H1 (cell line): Measurements from ENCODE around the gene DAPK2. TPM values are rescaled to one million over a fixed set of nuclear protein-coding genes. Genes with fewer than 3 reads are reported as not detected.
A peak's percentile ranks its signal among the peaks of the same experiment; 100 is the strongest.

ENCODE experiments used
- RAD21 ChIP-seq, 2 experiments: IDR thresholded peaks in 1 of 2; conservative IDR thresholded peaks in 1 of 2; 2 replicates each; pipeline ENCODE4 v1.6.1; 2011; ENCODE audit warnings: low read depth in 2 of 2, low read length in 2 of 2, improper control_type of control experiment in 1 of 2, inconsistent platforms in 1 of 2, mild to moderate bottlenecking in 1 of 2, moderate library complexity in 1 of 2
- polyA plus RNA-seq, 7 experiments: library from polyadenylated mRNA; depleted of rRNA in 3 of 7; stranded (reverse) in 5 of 7; unstranded in 2 of 7; fragments of >200 nt in 5 of 7; fragments of 200-250 nt in 2 of 7; gene quantifications; 1 replicate in 5 of 7; 2 replicates in 1 of 7; 4 replicates in 1 of 7; pipeline versions ENCODE4 v1.2.1 to v1.2.3, GENCODE V29; 2011 to 2013; ENCODE audit warnings: missing spikeins in 2 of 7, mixed read lengths in 2 of 7
- total RNA-seq: library from RNA; stranded (reverse); fragmentation: NEBNext Ultra II Directional; extraction: Animal tissue kit (Norgen Biotek cat#: 25700); gene quantifications from 2 replicates; pipeline ENCODE4 v1.2.1, GENCODE V29; 2021
- TF ChIP-seq, protein P1 (sequence below): fragments of 300-600 bp; sonication (generic); IDR thresholded peaks from 2 replicates; pipeline ENCODE4 v1.7.1; 2012; ENCODE audit warnings: low read length, moderate library complexity, mild to moderate bottlenecking, inconsistent platforms; ENCODE audit not compliant: insufficient replicate concordance

DAPK2 gene
- total and polyA plus RNA-seq, 2 of the 8 experiments (the other 6 are each of a cell fraction or from before 2014, with no cell fraction given): 1.8 to 2.9 TPM

GRCh38 chr15:64046421-64047153 lies at the start of gene DAPK2 (continued):
- TF ChIP-seq, protein P1, sequence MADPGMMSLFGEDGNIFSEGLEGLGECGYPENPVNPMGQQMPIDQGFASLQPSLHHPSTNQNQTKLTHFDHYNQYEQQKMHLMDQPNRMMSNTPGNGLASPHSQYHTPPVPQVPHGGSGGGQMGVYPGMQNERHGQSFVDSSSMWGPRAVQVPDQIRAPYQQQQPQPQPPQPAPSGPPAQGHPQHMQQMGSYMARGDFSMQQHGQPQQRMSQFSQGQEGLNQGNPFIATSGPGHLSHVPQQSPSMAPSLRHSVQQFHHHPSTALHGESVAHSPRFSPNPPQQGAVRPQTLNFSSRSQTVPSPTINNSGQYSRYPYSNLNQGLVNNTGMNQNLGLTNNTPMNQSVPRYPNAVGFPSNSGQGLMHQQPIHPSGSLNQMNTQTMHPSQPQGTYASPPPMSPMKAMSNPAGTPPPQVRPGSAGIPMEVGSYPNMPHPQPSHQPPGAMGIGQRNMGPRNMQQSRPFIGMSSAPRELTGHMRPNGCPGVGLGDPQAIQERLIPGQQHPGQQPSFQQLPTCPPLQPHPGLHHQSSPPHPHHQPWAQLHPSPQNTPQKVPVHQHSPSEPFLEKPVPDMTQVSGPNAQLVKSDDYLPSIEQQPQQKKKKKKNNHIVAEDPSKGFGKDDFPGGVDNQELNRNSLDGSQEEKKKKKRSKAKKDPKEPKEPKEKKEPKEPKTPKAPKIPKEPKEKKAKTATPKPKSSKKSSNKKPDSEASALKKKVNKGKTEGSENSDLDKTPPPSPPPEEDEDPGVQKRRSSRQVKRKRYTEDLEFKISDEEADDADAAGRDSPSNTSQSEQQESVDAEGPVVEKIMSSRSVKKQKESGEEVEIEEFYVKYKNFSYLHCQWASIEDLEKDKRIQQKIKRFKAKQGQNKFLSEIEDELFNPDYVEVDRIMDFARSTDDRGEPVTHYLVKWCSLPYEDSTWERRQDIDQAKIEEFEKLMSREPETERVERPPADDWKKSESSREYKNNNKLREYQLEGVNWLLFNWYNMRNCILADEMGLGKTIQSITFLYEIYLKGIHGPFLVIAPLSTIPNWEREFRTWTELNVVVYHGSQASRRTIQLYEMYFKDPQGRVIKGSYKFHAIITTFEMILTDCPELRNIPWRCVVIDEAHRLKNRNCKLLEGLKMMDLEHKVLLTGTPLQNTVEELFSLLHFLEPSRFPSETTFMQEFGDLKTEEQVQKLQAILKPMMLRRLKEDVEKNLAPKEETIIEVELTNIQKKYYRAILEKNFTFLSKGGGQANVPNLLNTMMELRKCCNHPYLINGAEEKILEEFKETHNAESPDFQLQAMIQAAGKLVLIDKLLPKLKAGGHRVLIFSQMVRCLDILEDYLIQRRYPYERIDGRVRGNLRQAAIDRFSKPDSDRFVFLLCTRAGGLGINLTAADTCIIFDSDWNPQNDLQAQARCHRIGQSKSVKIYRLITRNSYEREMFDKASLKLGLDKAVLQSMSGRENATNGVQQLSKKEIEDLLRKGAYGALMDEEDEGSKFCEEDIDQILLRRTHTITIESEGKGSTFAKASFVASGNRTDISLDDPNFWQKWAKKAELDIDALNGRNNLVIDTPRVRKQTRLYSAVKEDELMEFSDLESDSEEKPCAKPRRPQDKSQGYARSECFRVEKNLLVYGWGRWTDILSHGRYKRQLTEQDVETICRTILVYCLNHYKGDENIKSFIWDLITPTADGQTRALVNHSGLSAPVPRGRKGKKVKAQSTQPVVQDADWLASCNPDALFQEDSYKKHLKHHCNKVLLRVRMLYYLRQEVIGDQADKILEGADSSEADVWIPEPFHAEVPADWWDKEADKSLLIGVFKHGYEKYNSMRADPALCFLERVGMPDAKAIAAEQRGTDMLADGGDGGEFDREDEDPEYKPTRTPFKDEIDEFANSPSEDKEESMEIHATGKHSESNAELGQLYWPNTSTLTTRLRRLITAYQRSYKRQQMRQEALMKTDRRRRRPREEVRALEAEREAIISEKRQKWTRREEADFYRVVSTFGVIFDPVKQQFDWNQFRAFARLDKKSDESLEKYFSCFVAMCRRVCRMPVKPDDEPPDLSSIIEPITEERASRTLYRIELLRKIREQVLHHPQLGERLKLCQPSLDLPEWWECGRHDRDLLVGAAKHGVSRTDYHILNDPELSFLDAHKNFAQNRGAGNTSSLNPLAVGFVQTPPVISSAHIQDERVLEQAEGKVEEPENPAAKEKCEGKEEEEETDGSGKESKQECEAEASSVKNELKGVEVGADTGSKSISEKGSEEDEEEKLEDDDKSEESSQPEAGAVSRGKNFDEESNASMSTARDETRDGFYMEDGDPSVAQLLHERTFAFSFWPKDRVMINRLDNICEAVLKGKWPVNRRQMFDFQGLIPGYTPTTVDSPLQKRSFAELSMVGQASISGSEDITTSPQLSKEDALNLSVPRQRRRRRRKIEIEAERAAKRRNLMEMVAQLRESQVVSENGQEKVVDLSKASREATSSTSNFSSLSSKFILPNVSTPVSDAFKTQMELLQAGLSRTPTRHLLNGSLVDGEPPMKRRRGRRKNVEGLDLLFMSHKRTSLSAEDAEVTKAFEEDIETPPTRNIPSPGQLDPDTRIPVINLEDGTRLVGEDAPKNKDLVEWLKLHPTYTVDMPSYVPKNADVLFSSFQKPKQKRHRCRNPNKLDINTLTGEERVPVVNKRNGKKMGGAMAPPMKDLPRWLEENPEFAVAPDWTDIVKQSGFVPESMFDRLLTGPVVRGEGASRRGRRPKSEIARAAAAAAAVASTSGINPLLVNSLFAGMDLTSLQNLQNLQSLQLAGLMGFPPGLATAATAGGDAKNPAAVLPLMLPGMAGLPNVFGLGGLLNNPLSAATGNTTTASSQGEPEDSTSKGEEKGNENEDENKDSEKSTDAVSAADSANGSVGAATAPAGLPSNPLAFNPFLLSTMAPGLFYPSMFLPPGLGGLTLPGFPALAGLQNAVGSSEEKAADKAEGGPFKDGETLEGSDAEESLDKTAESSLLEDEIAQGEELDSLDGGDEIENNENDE: no peak
- peak; percentile 46 to 75 for TF ChIP-seq RAD21 (IDR thresholded peaks at IDR 0.05 in 1 of 2, conservative IDR thresholded peaks at IDR 0.05 in 1 of 2; ENCODE audit: low read depth in 2 of 2, low read length in 2 of 2)
